Astrocyte of the spinal cord (primary cell): Measurements from ENCODE around the gene TYK2.

ENCODE experiments used
- DNase-seq: peaks from one replicate; pipeline ENCODE4 v3.0.0; 2011; ENCODE audit warnings: low read depth, low spot score
- H3K4me3 ChIP-seq: 2 replicates; pipeline ENCODE4 v1.5.1; 2011; ENCODE audit warnings: low read depth, mild to moderate bottlenecking, low read length, moderate library complexity
- in situ Hi-C: cut with HindIII; loops from 2 replicates; pipeline ENCODE4 v1.10.0; 2017; ENCODE audit warnings: low sequenced_read_pairs
- TF ChIP-seq, protein P1 (sequence below): IDR thresholded peaks from 2 replicates; pipeline ENCODE4 v1.5.1; 2012; ENCODE audit warnings: low read depth, mild to moderate bottlenecking, low read length, inconsistent platforms

The TYK2 gene

DNA sequence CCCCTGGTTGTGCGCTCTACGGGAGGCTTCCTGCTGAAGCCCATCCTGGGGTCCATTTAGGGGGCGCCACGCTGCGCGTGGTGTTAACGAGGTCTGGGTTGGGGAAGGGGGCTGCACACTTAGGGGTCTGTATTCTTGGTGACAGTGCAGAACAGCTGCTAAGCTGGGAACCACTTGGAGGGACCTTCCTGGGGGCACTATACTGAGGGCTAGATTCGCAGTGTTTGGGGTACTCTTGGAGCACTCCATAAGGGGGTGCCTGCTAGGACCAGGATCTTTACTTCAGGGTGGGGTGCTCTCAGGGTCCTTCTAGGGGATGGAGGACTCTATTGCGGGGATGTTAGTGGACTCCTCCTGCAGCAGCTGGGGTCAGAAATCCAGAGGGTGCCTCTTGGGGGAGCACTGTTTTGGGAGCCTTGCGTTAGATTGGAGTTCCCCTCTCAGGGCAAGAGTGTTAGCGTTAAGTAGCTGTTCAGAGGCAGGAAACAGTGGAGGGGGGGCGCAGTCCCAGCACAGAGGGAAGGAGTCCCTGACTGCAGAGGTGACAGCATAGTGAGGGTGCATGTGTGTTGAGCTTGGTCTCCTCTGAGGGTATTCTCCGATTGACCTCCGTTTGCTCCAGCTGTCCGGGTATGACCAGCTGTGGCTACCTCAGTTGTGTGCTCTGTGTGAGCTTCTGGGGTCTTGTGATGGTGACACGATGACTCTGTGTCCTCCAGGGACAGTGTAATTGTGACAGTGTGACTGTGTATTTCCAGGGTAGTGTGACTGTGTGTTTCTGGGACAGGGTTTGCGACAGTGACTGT, 41.1 kb upstream of the TYK2 start:
- in situ Hi-C loops = no loop called here
- no peak for DNase-seq
- TF ChIP-seq, protein P1, sequence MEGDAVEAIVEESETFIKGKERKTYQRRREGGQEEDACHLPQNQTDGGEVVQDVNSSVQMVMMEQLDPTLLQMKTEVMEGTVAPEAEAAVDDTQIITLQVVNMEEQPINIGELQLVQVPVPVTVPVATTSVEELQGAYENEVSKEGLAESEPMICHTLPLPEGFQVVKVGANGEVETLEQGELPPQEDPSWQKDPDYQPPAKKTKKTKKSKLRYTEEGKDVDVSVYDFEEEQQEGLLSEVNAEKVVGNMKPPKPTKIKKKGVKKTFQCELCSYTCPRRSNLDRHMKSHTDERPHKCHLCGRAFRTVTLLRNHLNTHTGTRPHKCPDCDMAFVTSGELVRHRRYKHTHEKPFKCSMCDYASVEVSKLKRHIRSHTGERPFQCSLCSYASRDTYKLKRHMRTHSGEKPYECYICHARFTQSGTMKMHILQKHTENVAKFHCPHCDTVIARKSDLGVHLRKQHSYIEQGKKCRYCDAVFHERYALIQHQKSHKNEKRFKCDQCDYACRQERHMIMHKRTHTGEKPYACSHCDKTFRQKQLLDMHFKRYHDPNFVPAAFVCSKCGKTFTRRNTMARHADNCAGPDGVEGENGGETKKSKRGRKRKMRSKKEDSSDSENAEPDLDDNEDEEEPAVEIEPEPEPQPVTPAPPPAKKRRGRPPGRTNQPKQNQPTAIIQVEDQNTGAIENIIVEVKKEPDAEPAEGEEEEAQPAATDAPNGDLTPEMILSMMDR = no peak
- H3K4me3 ChIP-seq = peak overlapping the region; percentile 25

DNA sequence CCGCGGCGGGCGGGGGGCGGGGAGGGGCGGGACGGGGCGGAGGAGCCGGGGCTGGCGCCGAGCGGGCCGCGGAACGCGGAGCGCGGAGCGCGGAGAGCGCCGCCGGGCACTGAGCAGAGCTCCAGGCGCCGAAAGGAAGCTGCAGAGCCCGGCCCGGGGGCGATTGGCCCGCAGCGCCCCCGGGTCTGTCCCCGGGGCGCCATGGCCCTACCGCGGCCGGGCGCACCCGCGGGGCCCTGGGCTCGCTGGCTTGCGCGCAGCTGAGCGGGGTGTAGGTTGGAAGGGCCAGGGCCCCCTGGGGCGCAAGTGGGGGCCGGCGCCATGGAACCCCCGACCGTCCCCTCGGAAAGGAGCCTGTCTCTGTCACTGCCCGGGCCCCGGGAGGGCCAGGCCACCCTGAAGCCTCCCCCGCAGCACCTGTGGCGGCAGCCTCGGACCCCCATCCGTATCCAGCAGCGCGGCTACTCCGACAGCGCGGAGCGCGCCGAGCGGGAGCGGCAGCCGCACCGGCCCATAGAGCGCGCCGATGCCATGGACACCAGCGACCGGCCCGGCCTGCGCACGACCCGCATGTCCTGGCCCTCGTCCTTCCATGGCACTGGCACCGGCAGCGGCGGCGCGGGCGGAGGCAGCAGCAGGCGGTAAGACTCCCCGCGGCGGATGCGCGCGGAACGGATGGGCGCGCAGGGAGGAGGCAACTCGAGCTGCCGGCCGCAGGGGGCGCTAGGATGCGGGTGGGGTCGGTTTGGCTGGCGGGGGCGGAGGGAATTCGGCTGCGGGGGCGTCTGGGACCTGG, 40.3 kb upstream of the TYK2 start, which contains the start of gene PDE4A:
Gene PDE4A, plus strand, starts transcription at position 95 of the 796 bp plus-strand sequence. Its CDS starts 227 bp downstream, at position 322.
- in situ Hi-C loops = no loop called here
- TF ChIP-seq, protein P1 = peak; percentile 53
- no peak for DNase-seq
- H3K4me3 ChIP-seq = peak within 1 kb of the TSS; percentile 42

DNA sequence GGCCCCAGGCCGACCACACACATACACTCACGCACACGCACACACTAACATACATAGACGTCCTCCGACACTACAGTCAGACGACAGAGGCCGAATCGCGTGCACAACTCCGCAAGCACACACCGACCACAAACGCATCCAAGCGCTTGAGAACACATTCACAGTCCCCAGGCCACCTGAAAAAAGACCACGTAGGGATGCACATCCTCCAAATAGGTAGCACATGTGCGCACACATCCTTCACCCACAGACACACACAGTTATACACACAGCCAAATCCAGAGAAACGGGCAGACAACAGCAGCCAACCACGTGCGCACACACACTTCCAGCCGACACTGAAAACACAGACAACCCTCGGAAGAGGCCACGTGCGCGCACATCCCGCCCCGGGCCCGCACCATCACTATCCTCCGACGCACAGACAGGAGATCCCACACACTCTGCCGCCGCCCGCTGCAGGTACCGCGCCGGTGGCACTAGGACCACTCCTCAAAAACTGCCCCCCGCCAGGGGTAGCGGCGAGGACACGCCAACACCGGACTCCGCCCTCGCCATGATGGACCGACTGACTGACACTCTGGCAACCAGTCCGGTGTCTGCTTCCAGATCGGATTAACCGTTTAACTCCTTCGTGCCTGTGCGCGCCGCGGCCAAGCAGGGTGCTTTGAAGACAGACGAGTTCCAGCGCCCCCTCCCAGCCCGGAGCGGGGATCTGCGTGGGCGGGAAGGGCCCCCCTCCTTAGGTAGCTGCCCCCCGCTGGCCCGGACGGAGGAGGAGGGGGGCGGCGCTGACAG, 39.5 kb upstream of the TYK2 start:
- in situ Hi-C loops = no loop called here

DNA sequence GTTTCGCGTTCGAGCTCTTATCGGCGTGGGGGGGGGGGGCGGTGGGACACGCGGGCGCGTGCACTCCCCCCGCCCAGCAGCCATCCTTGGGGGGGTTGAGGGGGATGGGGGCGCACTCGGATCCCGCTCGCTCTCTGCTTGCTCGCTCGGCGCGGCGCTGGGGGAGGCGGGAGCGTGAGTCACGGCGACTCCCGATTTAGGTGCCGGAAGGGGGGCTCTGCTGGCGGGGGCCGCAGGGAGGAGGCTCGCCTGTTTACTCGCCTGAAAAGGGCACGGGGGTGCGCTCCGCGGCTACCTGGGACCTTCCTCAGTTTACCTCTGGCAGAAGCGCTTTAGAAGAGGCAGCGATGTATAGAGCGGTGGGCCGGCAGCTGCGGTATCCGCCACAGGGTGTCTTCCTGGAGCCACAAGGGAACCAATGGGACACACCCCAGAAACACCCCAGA, 38.9 kb upstream of the TYK2 start:
- DNase-seq = no peak
- H3K4me3 ChIP-seq = peak overlapping the region; percentile 42
- in situ Hi-C loops = no loop called here
- TF ChIP-seq, protein P1 = no peak

More for the DNA sequence above, 39.5 kb upstream of the TYK2 start:
- H3K4me3 ChIP-seq = peak overlapping the region; percentile 42
- TF ChIP-seq, protein P1 = no peak
- DNase-seq = peak; percentile 80

DNA sequence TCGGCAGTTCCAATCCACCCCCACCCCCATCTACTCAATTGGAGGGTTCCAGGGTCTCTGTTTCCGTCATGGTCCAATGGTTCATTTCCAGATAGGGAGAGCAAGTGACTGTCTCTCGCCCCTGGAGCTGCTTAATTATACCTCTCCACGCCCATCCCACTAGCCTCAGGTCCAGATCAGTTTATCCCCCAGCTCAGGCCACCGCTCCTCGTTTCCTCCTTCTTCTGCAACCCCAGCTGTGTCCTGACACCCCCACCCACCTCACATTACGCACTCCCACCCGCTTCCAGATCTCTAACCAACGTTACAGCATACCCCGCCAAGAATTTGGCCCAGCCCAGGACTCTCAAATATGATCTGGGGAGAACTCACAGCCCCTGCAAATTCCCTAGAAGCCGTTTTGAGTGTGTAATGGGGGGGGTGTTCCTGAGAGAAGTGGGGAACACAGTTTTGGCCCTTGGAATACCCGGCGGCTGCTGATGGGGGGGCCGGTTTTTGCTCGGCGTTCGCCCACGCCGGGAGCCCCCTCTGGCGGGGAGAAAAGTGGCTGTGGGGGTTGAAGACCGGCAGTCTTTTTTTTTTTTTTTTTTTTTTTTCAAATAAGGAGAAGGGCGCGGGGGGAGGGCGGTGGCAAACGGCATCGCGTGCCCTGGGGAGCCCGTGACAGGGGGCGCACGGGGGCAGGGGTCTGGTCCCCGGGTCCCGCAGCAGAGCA, 38.3 kb upstream of the TYK2 start:
- no peak overlapping the region for H3K4me3 ChIP-seq
- in situ Hi-C loops = no loop called here

More for the DNA sequence above, 38.3 kb upstream of the TYK2 start:
- DNase-seq = no peak
- TF ChIP-seq, protein P1 = peak; percentile 31
